Pancreas (tissue), 10 donors: ENCODE results near the gene CNNM4. TPM values are rescaled to one million over a fixed set of nuclear protein-coding genes. Genes with fewer than 3 reads are reported as not detected.
A peak's percentile ranks its signal among the peaks of the same experiment; 100 is the strongest.

ENCODE experiments used
- ATAC-seq, 4 donors: fragments of 200-7000 bp; cut with Tn5 transposase; one replicate each; pipeline versions ENCODE4 v1.8.0 to v1.9.1; 2020; ENCODE audit warnings: mild to moderate bottlenecking in 4 of 4, moderate library complexity in 4 of 4
- DNase-seq, 6 donors: peaks; one replicate each; pipeline ENCODE4 v3.0.0-alpha.2; 2020
- FAIRE-seq: peaks from 2 replicates; lab custom pipeline; 2012; peaks lifted over from hg19 to GRCh38; lab: Jason Lieb, UNC
- H3K27ac ChIP-seq, 4 donors: fragments of 200-600 bp; sonication (generic); 1 replicate in 3 of 4; 2 replicates in 1 of 4; pipeline versions ENCODE4 v1.5.0 to v1.8.0; 2020
- H3K27me3 ChIP-seq, 4 donors: fragments of 200-600 bp; one replicate each; pipeline ENCODE4 v1.8.0; 2021
- H3K36me3 ChIP-seq, 3 donors: fragments of 200-600 bp; sonication (generic) in 1 of 3; one replicate each; pipeline versions ENCODE4 v1.5.0 to v1.8.0; 2020 to 2021
- H3K4me1 ChIP-seq, 3 donors: fragments of 200-600 bp; one replicate each; pipeline ENCODE4 v1.8.0; 2021
- H3K4me3 ChIP-seq, 4 donors: fragments of 200-600 bp; sonication (generic) in 2 of 4; one replicate each; pipeline versions ENCODE4 v1.5.0 to v1.8.0; 2020 to 2021
- H3K9me3 ChIP-seq, 4 donors: fragments of 200-600 bp; one replicate each; pipeline ENCODE4 v1.8.0; 2021
- WGBS, 2 donors: extraction: QIAGEN DNeasy Blood & Tissue Kit; methylation state at CpG; one replicate each; pipeline ENCODE4 v1.1.7; 2013; 5-methylcytosine and 5-hydroxymethylcytosine counted together
- intact Hi-C, 3 donors: fragments of 100-400 bp; cut with DNase I; formaldehyde crosslinking; loops; one replicate each; pipeline versions ENCODE4 v1.11.1 to v1.14.2; 2022
- polyA plus RNA-seq, 2 donors: library from polyadenylated mRNA; stranded (reverse); fragments of 200-250 nt; gene quantifications; one replicate each; pipeline ENCODE4 v1.2.3, GENCODE V29; 2013
- total RNA-seq, 6 donors: library from RNA; stranded (reverse); fragmentation: NEBNext Ultra II Directional in 4 of 6; extraction: Animal tissue kit (Norgen Biotek cat#: 25700) in 4 of 6; gene quantifications; one replicate each; pipeline versions ENCODE4 v1.2.1 to v1.2.4, GENCODE V29; 2021 to 2023
- TF ChIP-seq, protein P1 (sequence below), 4 donors: fragments of 200-600 bp; sonication (generic) in 3 of 4; IDR thresholded peaks; one replicate each; pipeline versions ENCODE4 v1.5.0 to v1.8.0; 2021; ENCODE audit warnings: antibody characterized with exemption in 4 of 4
- donor health status: healthy with polysubstance abuse.
- donor health status: DM: no; HTN: no; CAD: no; lungs with moderate emphysema.
- donor health status: DM: no; HTN: no; CAD: no.
- donor health status: control.
- donor health status: control.
- donor health status: Bipolar disorder and iron deficiency.
- donor health status: DM: yes; HTN: yes; CAD: no.
- donor health status: DM: no; HTN: no; CAD: no.
- donor health status: DM: no; HTN: no; CAD: no.
- donor health status: DM: yes; HTN: yes; CAD: no.

CNNM4 gene
- total and polyA plus RNA-seq, 8 donors: 3.3 to 6.9 (median 5.5) TPM

DNA sequence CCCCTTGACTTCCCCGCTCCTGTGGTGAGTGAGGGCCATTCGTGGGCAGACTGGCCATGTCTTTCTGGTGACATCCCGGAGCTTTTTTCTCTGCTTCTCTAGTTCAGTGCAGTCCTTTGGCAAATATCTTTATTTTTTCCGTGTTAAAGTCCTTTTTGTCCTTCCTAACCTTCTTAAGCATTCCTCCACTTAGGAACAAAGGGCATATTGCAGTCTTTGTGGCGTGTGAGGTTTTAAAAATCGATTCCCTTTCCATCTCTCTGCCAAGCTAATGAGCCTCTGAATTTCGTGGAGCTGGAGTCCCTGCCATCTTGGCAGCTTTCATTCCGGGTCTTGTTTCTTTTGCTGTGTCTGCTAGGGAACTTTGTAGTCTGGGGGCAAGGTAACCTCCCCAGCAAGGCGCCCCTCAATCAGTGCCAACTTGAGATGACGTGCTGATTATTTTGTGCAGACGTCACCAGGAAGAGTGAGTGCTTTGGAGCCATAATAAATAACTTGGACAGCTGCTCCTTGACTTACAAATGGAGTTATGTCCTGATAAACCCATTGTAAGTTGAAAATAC is 60.5 kb downstream of the CNNM4 start:
- ATAC-seq (no peak), DNase-seq (no peak), FAIRE-seq (no peak)
- peak overlapping the region in 1 of 4 donors; percentile 29 for H3K27ac ChIP-seq
- intact Hi-C loops: no loop called here
- H3K36me3 ChIP-seq: peaks cover 0 to 13% (median 11%) of the 10 kb centered on the region in 3 donors
- TF ChIP-seq, protein P1, sequence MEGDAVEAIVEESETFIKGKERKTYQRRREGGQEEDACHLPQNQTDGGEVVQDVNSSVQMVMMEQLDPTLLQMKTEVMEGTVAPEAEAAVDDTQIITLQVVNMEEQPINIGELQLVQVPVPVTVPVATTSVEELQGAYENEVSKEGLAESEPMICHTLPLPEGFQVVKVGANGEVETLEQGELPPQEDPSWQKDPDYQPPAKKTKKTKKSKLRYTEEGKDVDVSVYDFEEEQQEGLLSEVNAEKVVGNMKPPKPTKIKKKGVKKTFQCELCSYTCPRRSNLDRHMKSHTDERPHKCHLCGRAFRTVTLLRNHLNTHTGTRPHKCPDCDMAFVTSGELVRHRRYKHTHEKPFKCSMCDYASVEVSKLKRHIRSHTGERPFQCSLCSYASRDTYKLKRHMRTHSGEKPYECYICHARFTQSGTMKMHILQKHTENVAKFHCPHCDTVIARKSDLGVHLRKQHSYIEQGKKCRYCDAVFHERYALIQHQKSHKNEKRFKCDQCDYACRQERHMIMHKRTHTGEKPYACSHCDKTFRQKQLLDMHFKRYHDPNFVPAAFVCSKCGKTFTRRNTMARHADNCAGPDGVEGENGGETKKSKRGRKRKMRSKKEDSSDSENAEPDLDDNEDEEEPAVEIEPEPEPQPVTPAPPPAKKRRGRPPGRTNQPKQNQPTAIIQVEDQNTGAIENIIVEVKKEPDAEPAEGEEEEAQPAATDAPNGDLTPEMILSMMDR (IDR thresholded peaks at IDR 0.05): no peak
- H3K27me3 ChIP-seq: no peaks in the 10 kb centered on the region
- peaks cover 41 to 46% (median 46%) of the 10 kb centered on the region in 3 donors for H3K4me1 ChIP-seq
- WGBS, 2 donors: 24 to 25% methylated on average over 11 of the region's 11 CpGs
- H3K9me3 ChIP-seq: no peaks in the 10 kb centered on the region
- peak overlapping the region in 1 of 4 donors; percentile 78 for H3K4me3 ChIP-seq

DNA sequence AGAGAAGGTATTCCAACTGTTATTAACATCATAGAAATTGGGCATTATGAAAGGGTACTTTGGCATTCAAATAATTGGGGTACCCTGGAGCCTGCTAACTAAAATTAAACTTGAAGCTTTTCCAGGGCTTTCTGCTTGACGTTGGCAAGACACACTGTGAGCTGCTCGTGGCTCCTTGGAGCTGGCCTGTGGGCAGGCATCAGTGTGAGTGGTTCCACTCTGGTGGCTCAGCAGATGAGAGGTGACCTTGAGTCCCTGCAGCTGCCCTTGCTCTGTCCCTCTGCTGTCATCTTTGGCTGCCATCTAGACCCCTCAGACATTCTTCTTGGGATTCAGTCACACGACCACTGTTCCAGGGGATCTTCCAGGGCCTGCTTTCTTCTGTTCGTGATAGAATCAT is 62.1 kb downstream of the CNNM4 start:
- H3K4me3 ChIP-seq: no peak overlapping the region
- H3K4me1 ChIP-seq: peaks cover 36 to 46% (median 40%) of the 10 kb centered on the region in 3 donors
- H3K9me3 ChIP-seq: no peaks in the 10 kb centered on the region
- H3K36me3 ChIP-seq: peaks cover 0 to 27% (median 22%) of the 10 kb centered on the region in 3 donors
- no peaks in the 10 kb centered on the region for H3K27me3 ChIP-seq
- no peak overlapping the region for H3K27ac ChIP-seq
- DNase-seq: no peak
- intact Hi-C loops: no loop called here
- WGBS, 2 donors: 69 to 73% methylated on average over 4 of the region's 4 CpGs
- TF ChIP-seq, protein P1 (IDR thresholded peaks at IDR 0.05): no peak
- ATAC-seq: no peak
- no peak for FAIRE-seq

DNA sequence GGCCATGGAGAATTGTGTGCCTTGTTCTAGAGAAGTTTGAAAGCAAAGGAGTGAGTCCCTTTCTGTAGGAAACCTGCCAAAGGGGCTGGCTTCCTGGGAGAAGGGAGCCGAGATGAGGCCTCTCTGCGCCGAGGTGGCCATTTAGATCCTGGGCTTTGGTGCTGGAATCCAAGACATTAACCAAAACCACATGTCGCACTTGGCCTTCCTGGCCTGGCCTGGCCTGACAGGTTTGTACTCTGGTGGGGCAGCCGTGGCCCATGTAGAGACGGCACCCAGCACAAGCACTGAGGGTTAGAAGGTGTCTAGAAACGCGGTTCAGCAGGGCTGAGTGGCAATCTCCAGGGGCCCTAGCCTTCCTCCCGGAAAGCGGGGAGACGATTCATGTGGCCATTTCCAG is 62.5 kb downstream of the CNNM4 start:
- TF ChIP-seq, protein P1 (IDR thresholded peaks at IDR 0.05): no peak
- DNase-seq (no peak), ATAC-seq (no peak), FAIRE-seq (no peak)
- 86% methylated on average over 11 of the region's 11 CpGs for WGBS, 2 donors
- Histone ChIP-seq H3K27ac (no peak overlapping the region), H3K4me3 (no peak overlapping the region), H3K27me3 (no peaks in the 10 kb centered on the region), H3K9me3 (no peaks in the 10 kb centered on the region), H3K36me3 (peaks cover 0 to 31% (median 26%) of the 10 kb centered on the region in 3 donors), H3K4me1 (peaks cover 33 to 46% (median 36%) of the 10 kb centered on the region in 3 donors)
- intact Hi-C loops: no loop called here

DNA sequence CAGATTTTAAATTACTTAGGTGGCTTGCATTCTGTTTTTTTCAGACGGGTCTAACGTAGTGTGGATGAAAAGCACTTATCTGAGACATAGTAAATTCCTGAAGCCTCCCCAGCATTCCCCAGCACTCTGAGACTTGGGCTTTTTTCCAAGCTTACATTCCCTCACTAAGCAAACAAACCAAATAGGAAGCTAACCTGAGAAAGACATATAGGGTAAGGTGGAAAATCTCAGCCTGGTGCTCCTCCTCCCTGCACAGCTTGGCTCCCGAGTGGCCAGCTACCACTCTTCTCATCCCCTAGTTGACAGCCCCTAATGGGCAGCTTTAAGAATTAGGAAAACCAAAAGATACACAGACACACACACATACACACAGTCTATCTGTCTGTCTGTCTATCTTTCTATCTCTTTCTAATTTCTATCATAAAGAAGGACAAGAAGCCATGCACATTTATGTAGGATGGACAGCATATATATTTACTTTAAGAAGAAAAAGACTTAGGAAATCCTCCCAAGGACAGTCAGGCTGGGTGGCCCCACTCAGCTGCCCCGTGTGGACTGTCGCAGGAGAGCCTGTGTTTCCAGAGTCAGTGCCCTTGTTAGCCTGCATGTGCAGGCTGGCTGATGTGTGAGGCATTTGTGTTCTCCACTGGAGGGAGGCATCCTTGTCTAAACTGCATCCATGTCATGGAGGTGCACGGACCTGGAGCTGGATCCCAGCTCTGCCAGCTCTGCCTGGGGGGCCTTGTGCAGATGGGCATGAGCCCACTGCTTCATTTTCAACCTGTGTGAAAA is 63.6 kb downstream of the CNNM4 start:
- Histone ChIP-seq H3K27ac (no peak overlapping the region), H3K36me3 (peaks cover 4 to 41% (median 33%) of the 10 kb centered on the region in 3 donors), H3K4me1 (peaks cover 25 to 37% (median 33%) of the 10 kb centered on the region in 3 donors), H3K4me3 (no peak overlapping the region), H3K9me3 (no peaks in the 10 kb centered on the region), H3K27me3 (no peaks in the 10 kb centered on the region)
- ATAC-seq: peak in 2 of 4 donors; percentile 7 to 38
- DNase-seq: no peak
- TF ChIP-seq, protein P1 (IDR thresholded peaks at IDR 0.05): no peak
- whole genome bisulfite sequencing, 2 donors: 43 to 44% methylated on average over 6 of the region's 6 CpGs
- no peak for FAIRE-seq
- intact Hi-C loops: no loop called here
